ENCODE measurements around the gene ZNF655.

Gene ZNF655

GRCh38 chr7:99607548-99607947 lies 49.1 kb downstream of the ZNF655 start:
- no peak for DNase-seq

GRCh38 chr7:99614495-99614894 lies 56.1 kb downstream of the ZNF655 start:
- peak; percentile 1 for DNase-seq

- peak; percentile 23 for DNase-seq
Measured at GRCh38 chr7:99615989-99616358, 57.5 kb downstream of the ZNF655 start.

- DNase-seq, result peak; percentile 84
Measured at GRCh38 chr7:99616359-99617191, 58.1 kb downstream of the ZNF655 start, which contains the start of gene ZSCAN25. TSS of gene ZSCAN25 (plus strand) at chr7:99616946. CDS start at chr7:99619607, 2,661 bp downstream.

DNA sequence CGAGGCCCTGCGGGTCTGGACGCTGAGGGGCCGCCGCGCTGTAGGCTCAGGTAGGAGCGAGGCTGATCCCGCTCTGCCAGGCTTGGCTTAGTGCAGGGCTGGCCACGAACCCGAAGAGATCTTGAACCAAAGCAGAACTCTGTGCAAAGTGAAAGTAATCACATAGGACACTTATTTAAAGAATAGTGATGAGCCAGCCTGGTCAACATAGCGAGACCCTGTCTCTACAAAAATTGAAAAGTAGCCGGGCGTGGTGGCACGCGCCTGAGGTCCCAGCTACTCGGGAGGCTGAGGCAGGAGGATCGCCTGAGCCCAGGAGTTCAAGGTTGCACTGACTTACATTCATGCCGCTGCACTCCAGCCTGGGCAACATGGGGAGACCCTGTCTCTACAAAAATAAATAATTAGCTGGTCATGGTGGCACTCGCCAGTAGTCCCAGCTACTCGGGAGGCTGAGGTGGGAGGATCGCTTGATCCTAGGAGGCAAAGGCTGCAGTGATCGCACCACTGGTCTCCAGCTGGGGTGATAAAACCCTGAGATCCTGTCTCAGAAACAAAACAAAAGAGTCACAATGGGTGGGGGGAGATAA lies 58.8 kb downstream of the ZNF655 start:
- no peak for DNase-seq

DNA sequence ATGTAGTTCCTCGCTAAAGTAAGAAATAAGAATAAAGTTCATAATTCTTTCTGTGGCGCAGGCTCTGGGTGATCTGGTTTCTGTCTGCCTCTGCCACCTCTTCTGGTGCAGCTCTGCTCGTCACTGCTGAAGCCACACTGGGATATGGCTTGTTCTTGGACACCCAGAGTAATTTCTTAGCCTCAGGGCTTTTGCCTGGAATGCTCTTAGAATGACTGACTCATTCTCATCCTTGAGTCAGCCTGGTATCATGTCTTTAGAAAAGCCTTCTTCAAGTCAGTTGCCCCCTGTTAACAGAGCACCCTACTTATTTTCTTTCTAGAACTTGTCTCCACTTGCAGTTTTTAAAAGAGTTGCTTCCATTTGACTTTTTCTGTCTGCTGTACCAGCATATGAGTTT lies 60.3 kb downstream of the ZNF655 start:
- no peak for DNase-seq

DNA sequence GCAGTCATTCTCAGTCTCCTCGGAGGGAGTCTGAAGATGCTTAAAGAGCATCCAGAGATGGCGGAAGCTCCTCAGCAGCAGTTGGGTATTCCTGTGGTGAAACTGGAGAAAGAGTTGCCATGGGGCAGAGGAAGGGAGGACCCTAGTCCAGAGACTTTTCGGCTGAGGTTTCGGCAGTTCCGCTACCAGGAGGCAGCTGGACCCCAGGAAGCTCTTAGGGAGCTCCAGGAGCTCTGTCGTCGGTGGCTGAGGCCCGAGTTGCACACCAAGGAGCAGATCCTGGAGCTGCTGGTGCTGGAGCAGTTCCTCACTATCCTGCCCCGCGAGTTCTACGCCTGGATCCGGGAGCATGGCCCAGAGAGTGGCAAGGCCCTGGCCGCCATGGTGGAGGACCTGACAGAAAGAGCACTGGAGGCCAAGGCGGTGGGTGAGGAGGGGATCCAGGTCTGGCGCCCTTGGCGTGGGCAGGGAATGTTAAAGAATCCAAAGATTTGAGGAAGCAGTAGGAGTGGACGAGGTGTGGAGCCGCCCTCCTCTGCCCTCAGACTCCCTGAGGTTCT lies 61.2 kb downstream of the ZNF655 start:
- DNase-seq, result no peak

- DNase-seq, result no peak
Measured at GRCh38 chr7:99621271-99621670, 62.8 kb downstream of the ZNF655 start.

DNA sequence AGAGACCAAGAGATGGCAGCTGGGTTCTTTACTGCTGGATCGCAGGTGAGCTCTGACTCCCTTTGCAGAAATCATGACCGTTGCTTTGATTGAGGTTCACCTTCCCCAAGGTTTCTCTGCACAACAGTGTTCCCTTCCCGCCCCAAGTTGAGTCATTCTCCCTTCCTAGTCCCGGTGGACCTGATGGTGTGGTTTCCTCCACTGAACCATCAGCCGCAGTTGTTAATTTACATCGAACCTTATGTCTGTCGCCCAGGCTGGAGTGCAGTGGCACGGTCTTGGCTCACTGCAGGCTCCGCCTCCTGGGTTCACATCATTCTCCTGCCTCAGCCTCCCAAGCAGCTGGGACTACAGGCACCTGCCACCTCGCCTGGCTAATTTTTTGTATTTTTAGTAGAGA lies 64.2 kb downstream of the ZNF655 start:
- DNase-seq, result no peak

GRCh38 chr7:99623091-99623693 lies 64.8 kb downstream of the ZNF655 start:
- peak; percentile 4 for DNase-seq

- DNase-seq, result peak; percentile 50
Measured at GRCh38 chr7:99623702-99624447, 65.4 kb downstream of the ZNF655 start.

DNA sequence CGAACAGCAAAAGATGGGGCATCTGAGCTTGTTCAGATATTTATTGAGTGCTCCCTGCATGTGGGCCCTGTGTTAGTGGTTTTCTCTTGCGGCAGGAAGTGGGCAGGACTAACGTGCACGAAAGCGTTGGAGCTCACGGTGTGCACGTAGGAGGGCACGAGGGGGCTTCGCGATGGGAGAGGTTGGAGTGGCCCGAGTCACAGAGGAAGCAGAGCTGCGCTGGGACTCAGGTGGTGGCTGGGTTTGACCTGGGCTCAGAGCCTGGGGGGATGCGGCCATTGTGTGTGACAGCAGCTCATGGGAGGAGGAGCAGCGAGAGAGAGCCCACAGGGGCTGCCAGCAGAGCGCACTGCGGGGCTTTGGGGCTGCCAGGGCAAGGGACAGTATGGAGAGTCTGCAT lies 66.0 kb downstream of the ZNF655 start:
- DNase-seq, result peak; percentile 52

DNA sequence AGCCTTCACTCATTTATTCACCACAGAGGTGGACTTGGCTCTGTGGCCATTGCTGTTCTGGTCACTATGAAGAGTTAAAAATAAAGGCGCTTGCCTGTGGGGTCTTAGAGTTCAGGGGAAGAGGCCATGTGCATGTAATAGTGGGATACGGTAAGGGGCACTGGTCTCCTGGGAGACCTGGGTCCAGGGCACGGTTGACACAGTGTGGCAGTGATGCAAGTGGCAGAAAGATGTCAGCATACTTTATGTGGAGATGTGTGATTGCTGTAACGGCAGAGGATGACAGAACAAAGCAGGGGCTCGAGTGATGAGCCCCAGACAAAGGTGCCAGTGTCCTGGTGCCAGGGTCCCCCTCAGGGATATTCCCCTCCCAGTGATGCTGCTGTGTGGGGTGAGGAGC lies 66.9 kb downstream of the ZNF655 start:
- no peak for DNase-seq

DNA sequence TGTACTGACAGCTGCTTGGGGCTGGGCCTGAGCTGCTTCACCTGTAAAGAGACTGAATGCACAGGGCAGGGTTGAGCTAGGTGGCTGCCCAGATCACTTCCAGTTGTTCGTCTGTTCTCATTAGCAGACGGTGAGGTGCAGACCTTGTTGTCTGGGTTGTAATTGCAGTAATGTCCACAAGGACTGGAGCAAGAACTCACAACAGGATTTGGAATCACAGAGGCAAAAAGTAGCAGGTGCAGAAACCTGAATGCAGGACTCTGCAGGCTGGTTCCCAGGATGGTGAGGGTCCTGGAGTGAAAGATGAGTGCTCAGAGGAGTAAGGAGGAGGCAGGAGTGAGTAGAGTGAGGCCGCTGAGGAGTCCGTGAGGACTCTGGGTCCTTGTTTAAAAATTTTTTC lies 67.5 kb downstream of the ZNF655 start:
- no peak for DNase-seq
